Stomach (tissue), 9 donors: ENCODE measurements around the gene C16orf95. TPM values are rescaled to one million over a fixed set of nuclear protein-coding genes. Genes with fewer than 3 reads are reported as not detected.

ENCODE experiments used
- DNase-seq, 2 donors: peaks; one replicate each; pipeline versions ENCODE4 v3.0.0 to v3.0.0-alpha.2; 2013 to 2019
- H3K27ac ChIP-seq, 5 donors: fragments of 200-600 bp in 4 of 5; sonication (generic) in 4 of 5; one replicate each; pipeline ENCODE4 v1.5.1; 2013 to 2019; ENCODE audit warnings: mild to moderate bottlenecking in 1 of 5, moderate library complexity in 1 of 5
- H3K27me3 ChIP-seq, 3 donors: fragments of 200-600 bp; sonication (generic); one replicate each; pipeline ENCODE4 v1.5.1; 2017 to 2019; ENCODE audit warnings: mixed run types in 1 of 3
- H3K36me3 ChIP-seq, 4 donors: fragments of 200-600 bp; sonication (generic); 1 replicate in 3 of 4; 2 replicates in 1 of 4; pipeline ENCODE4 v1.5.1; 2016 to 2019
- H3K4me1 ChIP-seq, 4 donors: fragments of 200-600 bp; sonication (generic); one replicate each; pipeline ENCODE4 v1.5.1; 2016 to 2019
- H3K4me3 ChIP-seq, 4 donors: fragments of 200-600 bp; sonication (generic) in 3 of 4; one replicate each; pipeline ENCODE4 v1.5.1; 2016 to 2019; ENCODE audit warnings: mild to moderate bottlenecking in 1 of 4
- H3K9me3 ChIP-seq, 4 donors: fragments of 200-600 bp; sonication (generic); one replicate each; pipeline ENCODE4 v1.5.1; 2016 to 2019
- CTCF ChIP-seq, 7 experiments: fragments of 450-650 bp in 4 of 7; fragments of 200-600 bp in 3 of 7; sonication (generic) in 3 of 7; IDR thresholded peaks; one replicate each; pipeline ENCODE4 v1.5.1; 2016 to 2019; ENCODE audit warnings: antibody characterized with exemption in 7 of 7, control low read depth in 2 of 7, mild to moderate bottlenecking in 1 of 7
- EP300 ChIP-seq: sonication (generic); formaldehyde crosslinking; IDR thresholded peaks from one replicate; pipeline ENCODE4 v1.6.1; 2017; ENCODE audit warnings: antibody characterized with exemption
- POLR2A ChIP-seq, 4 donors: fragments of 450-650 bp; IDR thresholded peaks; one replicate each; pipeline ENCODE4 v1.6.1; 2016; ENCODE audit warnings: antibody characterized with exemption in 4 of 4, control low read depth in 2 of 4, mild to moderate bottlenecking in 1 of 4, moderate library complexity in 1 of 4
- POLR2AphosphoS5 ChIP-seq, 3 donors: sonication (generic); formaldehyde crosslinking; IDR thresholded peaks; one replicate each; pipeline ENCODE4 v1.6.1; 2016; ENCODE audit warnings: antibody characterized with exemption in 3 of 3
- WGBS, 5 donors: extraction: QIAGEN DNeasy Blood & Tissue Kit in 3 of 5; methylation state at CpG; one replicate each; pipeline versions ENCODE4 v1.1.5 to v1.1.7; 2013 to 2018; 5-methylcytosine and 5-hydroxymethylcytosine counted together
- intact Hi-C: fragments of 100-400 bp; cut with DNase I; formaldehyde crosslinking; loops from one replicate; pipeline ENCODE4 v1.15.1; 2023; ENCODE audit warnings: low total_unique reads
- polyA plus RNA-seq, 3 donors: library from polyadenylated mRNA; stranded (reverse); fragments of 200-250 nt; gene quantifications; one replicate each; pipeline ENCODE4 v1.2.3, GENCODE V29; 2013
- total RNA-seq, 5 donors: library from RNA; depleted of rRNA; stranded (reverse); fragments of >200 nt; gene quantifications; one replicate each; pipeline versions ENCODE4 v1.1.0 to v1.2.3, GENCODE V29; 2014 to 2016
- donor health status: healthy with polysubstance abuse.
- donor health status: Bipolar disorder and iron deficiency.
- donor health status: healthy.

The C16orf95 gene
- total and polyA plus RNA-seq, 8 donors: 0.55 to 4.9 (median 4.3) TPM; not detected in 3

DNA sequence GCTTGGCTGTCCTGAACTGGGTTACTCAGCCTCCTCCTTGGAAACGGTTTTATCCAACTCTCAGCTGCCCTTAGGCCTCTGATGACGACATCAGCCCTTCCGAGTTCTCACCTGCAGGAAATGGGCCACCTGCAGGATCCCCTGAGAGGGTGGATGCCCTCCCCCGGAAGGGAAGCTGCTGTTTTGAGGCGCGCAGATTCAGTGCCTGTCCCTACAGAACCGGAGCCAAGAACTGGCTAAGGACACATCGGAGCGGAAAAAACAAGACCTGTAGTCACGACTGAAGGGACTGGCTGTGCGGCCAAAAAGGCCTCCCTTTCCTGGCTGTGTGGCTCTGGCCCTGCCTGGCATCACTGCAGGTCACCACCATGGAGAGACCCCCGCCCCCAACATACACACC, 11.7 kb upstream of the C16orf95 start:
- no peak for DNase-seq
- TF ChIP-seq CTCF (IDR thresholded peaks at IDR 0.05): no peak
- peak in 1 of 3 donors; percentile 19 for TF ChIP-seq POLR2AphosphoS5 (IDR thresholded peaks at IDR 0.05)
- H3K27me3 ChIP-seq: no peaks in the 10 kb centered on the region
- intact Hi-C loops: no loop called here
- WGBS, 5 donors: 73 to 88% (median 82%) methylated on average over 11 to 12 of the region's 12 CpGs
- H3K4me3 ChIP-seq: no peak overlapping the region
- H3K4me1 ChIP-seq: peaks cover 0 to 28% (median 19%) of the 10 kb centered on the region in 4 donors
- peaks cover 31 to 71% (median 66%) of the 10 kb centered on the region in 4 donors for H3K36me3 ChIP-seq
- no peaks in the 10 kb centered on the region for H3K9me3 ChIP-seq
- H3K27ac ChIP-seq: peak overlapping the region in 1 of 5 donors; percentile 1

- intact Hi-C loops: no loop called here
- TF ChIP-seq POLR2AphosphoS5 (IDR thresholded peaks at IDR 0.05) (no peak), POLR2A (IDR thresholded peaks at IDR 0.05) (no peak), EP300 (no peak), CTCF (IDR thresholded peaks at IDR 0.05) (no peak)
- Histone ChIP-seq H3K4me1 (peaks cover 0 to 28% (median 19%) of the 10 kb centered on the region in 4 donors), H3K27ac (peak overlapping the region in 1 of 5 donors; percentile 26), H3K27me3 (no peaks in the 10 kb centered on the region), H3K36me3 (peaks cover 22 to 62% (median 57%) of the 10 kb centered on the region in 4 donors), H3K9me3 (no peaks in the 10 kb centered on the region), H3K4me3 (no peak overlapping the region)
- WGBS, 5 donors: 85 to 92% (median 86%) methylated on average over 15 to 19 of the region's 19 CpGs
- no peak for DNase-seq
These were observed 10.8 kb upstream of the C16orf95 start for GRCh38 chr16:87327798-87328495.

- no peak for TF ChIP-seq CTCF (IDR thresholded peaks at IDR 0.05)
- TF ChIP-seq POLR2AphosphoS5 (IDR thresholded peaks at IDR 0.05): no peak
- TF ChIP-seq POLR2A (IDR thresholded peaks at IDR 0.05): no peak
- no peak for TF ChIP-seq EP300
- intact Hi-C loops: no loop called here
- H3K36me3 ChIP-seq: peaks cover 11 to 44% (median 40%) of the 10 kb centered on the region in 4 donors
- WGBS, 5 donors: 72 to 80% (median 76%) methylated on average over 11 of the region's 11 CpGs
- no peak for DNase-seq
- peak overlapping the region in 2 of 5 donors; percentile 19 to 26 for H3K27ac ChIP-seq
- H3K9me3 ChIP-seq: no peaks in the 10 kb centered on the region
- no peaks in the 10 kb centered on the region for H3K27me3 ChIP-seq
- peaks cover 0 to 22% (median 14%) of the 10 kb centered on the region in 4 donors for H3K4me1 ChIP-seq
- H3K4me3 ChIP-seq: no peak overlapping the region
These were observed 9.0 kb upstream of the C16orf95 start for GRCh38 chr16:87326151-87326571.

- peaks cover 0 to 22% (median 14%) of the 10 kb centered on the region in 4 donors for H3K4me1 ChIP-seq
- WGBS, 5 donors: 57 to 70% (median 62%) methylated on average over 14 to 15 of the region's 15 CpGs
- H3K9me3 ChIP-seq: no peaks in the 10 kb centered on the region
- no peak for DNase-seq
- TF ChIP-seq EP300 (no peak), POLR2A (IDR thresholded peaks at IDR 0.05) (no peak), CTCF (IDR thresholded peaks at IDR 0.05) (no peak), POLR2AphosphoS5 (IDR thresholded peaks at IDR 0.05) (no peak)
- H3K36me3 ChIP-seq: peaks cover 4 to 44% (median 33%) of the 10 kb centered on the region in 4 donors
- intact Hi-C loops: no loop called here
- H3K27me3 ChIP-seq: no peaks in the 10 kb centered on the region
- no peak overlapping the region for H3K4me3 ChIP-seq
- peak overlapping the region in 1 of 5 donors; percentile 3 for H3K27ac ChIP-seq
These were observed 8.2 kb upstream of the C16orf95 start for GRCh38 chr16:87325423-87325858.
